BJ (cell line): ENCODE data around the gene DIP2C. TPM values are rescaled to one million over a fixed set of nuclear protein-coding genes. Genes with fewer than 3 reads are reported as not detected.
"Not testable (repeated sequence)": the region's sequence is repeated elsewhere in the genome, so short reads cannot be mapped to it uniquely, and the experiment has no call there.

ENCODE experiments used
- CTCF ChIA-PET: fragments of 350-600 bp; formaldehyde crosslinking; extraction: SDS; loops from one replicate; lab custom pipeline; 2021; ENCODE audit warnings: antibody characterized with exemption, inconsistent platforms; lab: Yijun Ruan, JAX
- POLR2A ChIA-PET: fragments of 300-600 bp; sonication (Branson Sonifier 250); formaldehyde crosslinking; extraction: SDS; loops from one replicate; lab custom pipeline; 2021; ENCODE audit warnings: antibody characterized with exemption; lab: Charles Lee
- DNase-seq: peaks from one replicate; pipeline ENCODE4 v3.0.0-alpha.2; 2011; ENCODE audit warnings: low read depth
- H3K27me3 ChIP-seq: 2 replicates; pipeline ENCODE4 v1.6.0; 2011; ENCODE audit warnings: low read length; ENCODE audit not compliant: control insufficient read depth, insufficient read depth
- H3K36me3 ChIP-seq: 2 replicates; pipeline ENCODE4 v1.5.1; 2011; ENCODE audit warnings: low read length; ENCODE audit not compliant: control insufficient read depth, insufficient read depth
- H3K4me3 ChIP-seq: 2 replicates; pipeline ENCODE4 v1.5.1; 2011; ENCODE audit warnings: low read depth, mild to moderate bottlenecking, control low read depth, low read length
- polyA plus RNA-seq: library from polyadenylated mRNA; depleted of rRNA; stranded (reverse); fragments of >200 nt; gene quantifications from 2 replicates; pipeline ENCODE4 v1.2.3, GENCODE V29; 2011
- TF ChIP-seq, protein P1 (sequence below): IDR thresholded peaks from 2 replicates; pipeline ENCODE4 v1.5.1; 2011; ENCODE audit warnings: low read depth, mild to moderate bottlenecking, control low read depth, inconsistent platforms, low read length, moderate library complexity; ENCODE audit not compliant: insufficient read depth

DIP2C gene
- polyA plus RNA-seq, 1 experiment, result 9.3 TPM

DNA sequence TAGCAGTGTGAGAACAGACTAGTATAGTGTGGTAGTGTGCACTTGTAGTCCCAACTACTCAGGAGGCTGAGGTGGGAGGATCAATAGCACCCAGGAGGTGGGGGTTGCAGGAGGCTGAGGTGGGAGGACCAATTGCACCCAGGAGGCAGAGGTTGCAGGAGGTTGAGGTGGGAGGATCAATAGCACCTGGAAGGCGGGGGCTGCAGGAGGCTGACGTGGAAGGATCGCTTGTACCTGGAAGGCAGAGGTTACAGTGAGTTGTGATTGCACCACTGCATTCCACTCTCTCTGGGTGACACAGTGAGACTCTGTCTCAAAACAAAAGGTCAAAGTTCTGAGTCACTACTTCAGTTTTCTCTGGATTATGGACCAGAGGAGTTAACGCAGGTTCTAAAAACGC lies 22.6 kb upstream of the DIP2C start:
- CTCF ChIA-PET, result interaction anchor here (0.7 to 1.2 kb wide), 2 partner anchors 10 to 82 kb away, joined by 3 read pairs; no protein-coding TSS in a partner anchor
- POLR2A ChIA-PET, result no interaction called here
- H3K4me3 ChIP-seq, result no peak overlapping the region
- H3K36me3 ChIP-seq, result no peaks in the 10 kb centered on the region
- no peak for DNase-seq
- TF ChIP-seq, protein P1, sequence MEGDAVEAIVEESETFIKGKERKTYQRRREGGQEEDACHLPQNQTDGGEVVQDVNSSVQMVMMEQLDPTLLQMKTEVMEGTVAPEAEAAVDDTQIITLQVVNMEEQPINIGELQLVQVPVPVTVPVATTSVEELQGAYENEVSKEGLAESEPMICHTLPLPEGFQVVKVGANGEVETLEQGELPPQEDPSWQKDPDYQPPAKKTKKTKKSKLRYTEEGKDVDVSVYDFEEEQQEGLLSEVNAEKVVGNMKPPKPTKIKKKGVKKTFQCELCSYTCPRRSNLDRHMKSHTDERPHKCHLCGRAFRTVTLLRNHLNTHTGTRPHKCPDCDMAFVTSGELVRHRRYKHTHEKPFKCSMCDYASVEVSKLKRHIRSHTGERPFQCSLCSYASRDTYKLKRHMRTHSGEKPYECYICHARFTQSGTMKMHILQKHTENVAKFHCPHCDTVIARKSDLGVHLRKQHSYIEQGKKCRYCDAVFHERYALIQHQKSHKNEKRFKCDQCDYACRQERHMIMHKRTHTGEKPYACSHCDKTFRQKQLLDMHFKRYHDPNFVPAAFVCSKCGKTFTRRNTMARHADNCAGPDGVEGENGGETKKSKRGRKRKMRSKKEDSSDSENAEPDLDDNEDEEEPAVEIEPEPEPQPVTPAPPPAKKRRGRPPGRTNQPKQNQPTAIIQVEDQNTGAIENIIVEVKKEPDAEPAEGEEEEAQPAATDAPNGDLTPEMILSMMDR, result no peak
- peaks cover 9% of the 10 kb centered on the region for H3K27me3 ChIP-seq

DNA sequence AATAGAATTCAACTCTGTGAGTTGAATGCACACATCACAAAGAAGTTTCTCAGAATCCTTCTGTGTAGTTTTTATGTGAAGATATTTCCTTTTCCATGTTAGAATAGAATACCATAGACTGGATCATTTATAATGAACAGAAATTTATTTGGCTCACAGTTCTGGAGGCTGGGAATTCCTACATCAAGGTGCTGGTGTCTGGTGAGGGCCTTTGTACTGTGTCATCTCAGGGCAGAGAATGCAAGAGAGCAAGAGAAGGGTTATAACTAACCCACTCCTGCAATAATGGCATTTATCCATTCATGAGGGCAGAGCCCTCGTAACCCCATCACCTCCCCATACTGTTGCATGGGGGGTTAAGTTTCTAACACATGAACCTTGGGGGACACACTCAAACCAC lies 18.4 kb upstream of the DIP2C start:
- H3K36me3 ChIP-seq, result no peaks in the 10 kb centered on the region
- peaks cover 12% of the 10 kb centered on the region for H3K27me3 ChIP-seq
- H3K4me3 ChIP-seq, result no peak overlapping the region
- DNase-seq, result no peak
- TF ChIP-seq, protein P1, result no peak
- POLR2A ChIA-PET, result no interaction called here
- CTCF ChIA-PET, result no interaction called here

DNA sequence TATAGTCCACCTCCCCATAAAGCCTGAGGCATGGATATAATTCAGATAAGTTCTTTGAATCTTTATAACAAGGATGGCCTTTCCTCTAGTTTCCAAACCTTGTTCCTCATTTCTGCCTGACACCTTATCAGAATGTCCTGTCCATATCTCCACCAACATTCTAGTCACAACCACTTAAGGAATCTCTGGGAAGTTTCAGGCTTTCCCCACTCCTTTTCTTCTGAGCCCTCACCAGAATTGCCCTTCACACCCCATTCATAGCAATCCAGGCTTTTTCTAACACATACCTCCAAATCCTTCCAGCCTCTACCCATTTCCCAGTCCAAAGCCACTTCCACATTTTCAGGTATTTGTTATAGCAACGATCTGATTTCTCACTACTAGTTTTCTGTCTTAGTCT lies 18.0 kb upstream of the DIP2C start:
- DNase-seq, result no peak
- ChIA-PET CTCF (no interaction called here), POLR2A (no interaction called here)
- Histone ChIP-seq H3K27me3 (peaks cover 12% of the 10 kb centered on the region), H3K36me3 (no peaks in the 10 kb centered on the region), H3K4me3 (no peak overlapping the region)
- TF ChIP-seq, protein P1, result no peak

DNA sequence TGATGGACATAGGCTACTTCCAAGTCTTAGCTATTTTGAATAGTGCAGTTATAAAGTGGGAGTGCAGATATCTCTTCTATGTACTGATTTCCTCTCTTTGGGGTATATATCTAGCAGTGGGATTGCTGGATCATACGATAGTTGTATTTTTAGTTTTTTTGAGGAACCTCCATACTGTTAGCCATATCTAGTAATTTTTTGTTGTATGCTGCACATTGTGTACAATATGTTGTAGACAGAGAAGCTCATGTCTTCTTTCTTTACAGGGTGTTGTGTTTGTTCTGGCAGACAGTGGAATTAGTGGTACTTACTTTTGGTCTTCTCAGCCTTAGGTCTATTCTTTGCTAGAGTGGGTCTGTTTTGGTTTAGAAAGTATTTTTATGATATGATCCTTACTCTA lies 13.7 kb upstream of the DIP2C start:
- ChIA-PET CTCF (interaction anchor here (0.6 to 0.8 kb wide), 2 partner anchors 10 to 86 kb away, joined by 3 read pairs; no protein-coding TSS in a partner anchor), POLR2A (no interaction called here)
- DNase-seq, result no peak
- H3K27me3 ChIP-seq, result peaks cover 29% of the 10 kb centered on the region
- TF ChIP-seq, protein P1, result no peak
- H3K4me3 ChIP-seq, result no peak overlapping the region
- no peaks in the 10 kb centered on the region for H3K36me3 ChIP-seq

DNA sequence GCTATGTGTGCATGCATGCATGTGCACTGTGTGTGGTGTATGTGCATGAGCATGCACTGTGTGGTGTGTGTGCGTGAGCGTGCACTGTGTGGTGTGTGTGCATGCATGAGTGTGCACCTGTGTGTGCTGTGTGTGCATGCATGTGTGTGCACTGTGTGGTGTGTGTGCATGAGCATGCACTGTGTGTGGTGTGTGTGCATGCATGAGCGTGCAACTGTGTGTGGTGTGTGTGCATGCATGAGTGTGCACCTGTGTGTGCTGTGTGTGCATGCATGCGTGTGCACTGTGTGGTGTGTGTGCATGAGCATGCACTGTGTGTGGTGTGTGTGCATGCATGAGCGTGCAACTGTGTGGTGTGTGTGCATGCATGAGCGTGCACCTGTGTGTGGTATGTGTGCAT lies 10.7 kb upstream of the DIP2C start:
- POLR2A ChIA-PET, H3K4me3 ChIP-seq, H3K36me3 ChIP-seq, DNase-seq, CTCF ChIA-PET: not testable (repeated sequence)
- peaks cover 27% of the 10 kb centered on the region for H3K27me3 ChIP-seq
